Activated naive CD8-positive, alpha-beta T cell treated with anti-CD3 and anti-CD28 coated beads for 36 hours (primary cell): ENCODE results near the gene RNASE3. TPM values are rescaled to one million over a fixed set of nuclear protein-coding genes. Genes with fewer than 3 reads are reported as not detected.
"Not testable (repeated sequence)": the region's sequence is repeated elsewhere in the genome, so short reads cannot be mapped to it uniquely, and the experiment has no call there.

Experiments used
- DNase-seq: peaks from one replicate; pipeline ENCODE4 v3.0.0; 2021
- H3K27ac Mint-ChIP-seq: one replicate; pipeline ENCODE4 v1.8.0; 2022; ENCODE audit warnings: mild to moderate bottlenecking, moderate library complexity, mixed read lengths
- H3K27me3 Mint-ChIP-seq: one replicate; pipeline ENCODE4 v1.8.0; 2022; ENCODE audit warnings: mild to moderate bottlenecking, mixed read lengths
- H3K36me3 Mint-ChIP-seq: one replicate; pipeline ENCODE4 v1.8.0; 2021; ENCODE audit warnings: mild to moderate bottlenecking, mixed read lengths
- H3K4me1 Mint-ChIP-seq: one replicate; pipeline ENCODE4 v1.8.0; 2021; ENCODE audit warnings: mixed read lengths
- H3K4me3 Mint-ChIP-seq: one replicate; pipeline ENCODE4 v1.8.0; 2022; ENCODE audit warnings: mild to moderate bottlenecking, moderate library complexity, mixed read lengths
- H3K9me3 Mint-ChIP-seq: one replicate; pipeline ENCODE4 v1.8.0; 2022; ENCODE audit warnings: mixed read lengths
- total RNA-seq, 2 experiments: library from RNA; stranded (reverse); gene quantifications; one replicate each; pipeline ENCODE4 v1.2.3, GENCODE V29; 2021

Gene RNASE3
- total RNA-seq, 2 experiments from 2014 or later, result not detected

- H3K9me3 Mint-ChIP-seq, H3K27me3 Mint-ChIP-seq: not testable (repeated sequence)
Measured at GRCh38 chr14:20882787-20883186, 8.4 kb upstream of the RNASE3 start.

DNA sequence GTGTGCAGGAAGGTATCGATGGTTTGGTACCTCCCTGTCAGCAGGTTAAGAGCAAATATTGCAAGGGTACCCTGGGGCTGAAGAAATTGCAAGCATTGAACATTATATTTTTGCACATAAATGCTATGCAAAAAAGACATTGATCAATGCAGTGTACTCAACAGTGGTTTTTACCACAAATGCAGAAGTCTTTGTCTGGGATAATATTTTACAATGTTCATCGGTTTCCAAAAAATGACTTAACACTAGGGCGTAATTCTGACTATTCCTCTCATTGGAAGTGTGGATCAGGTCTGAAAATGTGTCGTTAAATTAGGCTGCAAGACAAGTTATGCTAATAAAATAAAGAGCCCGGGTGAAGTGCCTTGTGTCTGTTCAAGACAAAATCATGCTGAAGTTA is 2.8 kb upstream of the RNASE3 start:
- H3K27me3 Mint-ChIP-seq, DNase-seq, H3K4me3 Mint-ChIP-seq, H3K4me1 Mint-ChIP-seq, H3K9me3 Mint-ChIP-seq, H3K36me3 Mint-ChIP-seq, H3K27ac Mint-ChIP-seq: not testable (repeated sequence)

More at GRCh38 chr14:20882787-20883186, 8.4 kb upstream of the RNASE3 start:
- not testable (repeated sequence) for H3K4me1 Mint-ChIP-seq, DNase-seq, H3K36me3 Mint-ChIP-seq, H3K4me3 Mint-ChIP-seq, H3K27ac Mint-ChIP-seq

DNA sequence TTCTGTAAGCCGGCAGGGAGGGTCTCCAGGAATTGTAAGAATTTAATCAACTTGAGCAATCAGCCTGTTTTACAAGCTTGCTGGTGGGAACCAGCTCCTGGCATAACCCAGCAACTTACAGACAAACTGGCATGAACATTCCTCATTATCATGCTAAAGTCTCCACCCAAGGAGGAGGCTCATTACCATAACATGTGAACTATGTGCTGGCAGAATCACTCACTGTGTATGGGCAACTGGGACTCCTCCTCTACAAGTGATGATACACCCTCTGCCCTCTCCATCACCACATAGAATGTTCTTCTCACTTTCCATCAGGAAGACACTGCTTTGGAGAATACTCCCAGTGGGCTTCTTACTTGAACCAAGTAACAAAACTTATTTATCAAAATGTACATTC is 4.1 kb downstream of the RNASE3 start:
- not testable (repeated sequence) for H3K27me3 Mint-ChIP-seq, H3K4me1 Mint-ChIP-seq, H3K27ac Mint-ChIP-seq

DNA sequence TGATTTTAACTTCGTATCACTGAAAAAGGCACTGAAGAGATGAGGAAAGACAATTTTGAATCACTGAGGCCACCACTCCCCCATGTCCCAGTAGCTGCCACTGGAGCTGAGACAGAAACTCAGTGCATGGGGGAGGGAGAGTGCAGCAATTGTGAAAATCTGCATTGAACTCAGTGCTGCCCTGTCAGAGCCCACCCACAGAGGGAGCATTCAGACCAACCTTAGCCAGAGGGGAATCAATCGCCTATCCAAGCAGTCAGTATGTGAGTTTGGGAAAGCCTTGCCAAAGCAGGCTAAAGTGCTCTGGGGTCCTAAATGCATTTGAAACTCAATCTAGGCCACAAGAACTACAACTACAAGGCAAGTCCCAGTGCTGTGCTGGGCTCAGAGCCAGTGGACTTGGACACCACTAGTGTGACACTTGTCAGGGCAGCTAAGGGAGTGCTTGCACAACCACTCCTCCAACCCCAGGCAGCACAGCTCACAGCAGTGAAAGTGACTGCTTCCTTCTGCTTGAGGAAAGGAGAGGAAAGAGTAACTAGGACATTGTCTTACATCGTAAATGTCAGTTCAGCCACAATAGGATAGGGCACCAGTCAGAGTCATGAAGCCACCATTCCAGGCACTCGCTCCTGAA is 13.3 kb downstream of the RNASE3 start:
- H3K36me3 Mint-ChIP-seq, result no peaks in the 10 kb centered on the region
- no peak overlapping the region for H3K27ac Mint-ChIP-seq
- no peaks in the 10 kb centered on the region for H3K4me1 Mint-ChIP-seq
- no peak overlapping the region for H3K4me3 Mint-ChIP-seq
- H3K9me3 Mint-ChIP-seq, result peaks cover 1% of the 10 kb centered on the region
- H3K27me3 Mint-ChIP-seq, result peaks cover 14% of the 10 kb centered on the region
- DNase-seq, result no peak

More for the DNA sequence above, 4.1 kb downstream of the RNASE3 start:
- H3K9me3 Mint-ChIP-seq, DNase-seq, H3K4me3 Mint-ChIP-seq, H3K36me3 Mint-ChIP-seq: not testable (repeated sequence)

- no peak overlapping the region for H3K27ac Mint-ChIP-seq
- no peaks in the 10 kb centered on the region for H3K9me3 Mint-ChIP-seq
- no peaks in the 10 kb centered on the region for H3K36me3 Mint-ChIP-seq
- DNase-seq, result no peak
- peaks cover 14% of the 10 kb centered on the region for H3K27me3 Mint-ChIP-seq
- H3K4me1 Mint-ChIP-seq, result no peaks in the 10 kb centered on the region
- H3K4me3 Mint-ChIP-seq, result no peak overlapping the region
Measured at GRCh38 chr14:20905676-20906075, 14.5 kb downstream of the RNASE3 start.

DNA sequence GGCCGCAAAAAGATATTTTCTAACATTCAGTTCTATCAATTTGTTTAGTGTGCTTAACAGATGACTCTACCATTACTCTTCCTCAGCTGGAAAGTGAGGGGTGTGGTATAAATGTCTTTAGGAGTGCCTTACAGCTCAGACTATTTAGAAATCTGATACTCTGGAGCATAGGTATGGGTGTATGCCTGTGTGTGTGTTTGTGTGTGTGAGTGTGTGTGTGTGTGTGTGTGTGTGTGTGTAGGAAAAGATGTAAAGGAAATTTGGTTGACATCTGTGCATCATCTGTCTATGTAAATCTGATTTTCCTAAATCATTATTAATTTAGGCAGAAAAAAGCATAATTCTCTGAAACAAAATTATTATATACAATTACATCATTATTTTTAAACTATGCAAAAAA is 16.0 kb downstream of the RNASE3 start:
- H3K9me3 Mint-ChIP-seq, result no peaks in the 10 kb centered on the region
- peaks cover 19% of the 10 kb centered on the region for H3K27me3 Mint-ChIP-seq
- no peak for DNase-seq
- no peaks in the 10 kb centered on the region for H3K4me1 Mint-ChIP-seq
- H3K27ac Mint-ChIP-seq, result no peak overlapping the region
- no peak overlapping the region for H3K4me3 Mint-ChIP-seq
- H3K36me3 Mint-ChIP-seq, result no peaks in the 10 kb centered on the region

DNA sequence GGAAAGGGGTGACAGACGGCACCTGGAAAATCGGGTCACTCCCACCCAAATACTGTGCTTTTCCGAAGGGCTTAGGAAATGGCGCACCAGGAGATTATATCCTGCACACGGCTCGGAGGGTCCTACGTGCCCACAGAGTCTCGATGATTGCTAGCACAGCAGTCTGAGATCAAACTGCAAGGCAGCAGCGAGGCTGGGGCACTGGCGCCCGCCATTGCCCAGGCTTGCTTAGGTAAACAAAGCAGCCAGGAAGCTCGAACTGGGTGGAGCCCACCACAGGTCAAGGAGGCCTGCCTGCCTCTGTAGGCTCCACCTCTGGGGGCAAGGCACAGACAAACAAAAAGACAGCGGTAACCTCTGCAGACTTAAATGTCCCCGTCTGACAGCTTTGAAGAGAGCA is 19.6 kb downstream of the RNASE3 start:
- H3K36me3 Mint-ChIP-seq, DNase-seq, H3K4me3 Mint-ChIP-seq, H3K9me3 Mint-ChIP-seq, H3K27ac Mint-ChIP-seq, H3K4me1 Mint-ChIP-seq: not testable (repeated sequence)
- H3K27me3 Mint-ChIP-seq, result peaks cover 19% of the 10 kb centered on the region

DNA sequence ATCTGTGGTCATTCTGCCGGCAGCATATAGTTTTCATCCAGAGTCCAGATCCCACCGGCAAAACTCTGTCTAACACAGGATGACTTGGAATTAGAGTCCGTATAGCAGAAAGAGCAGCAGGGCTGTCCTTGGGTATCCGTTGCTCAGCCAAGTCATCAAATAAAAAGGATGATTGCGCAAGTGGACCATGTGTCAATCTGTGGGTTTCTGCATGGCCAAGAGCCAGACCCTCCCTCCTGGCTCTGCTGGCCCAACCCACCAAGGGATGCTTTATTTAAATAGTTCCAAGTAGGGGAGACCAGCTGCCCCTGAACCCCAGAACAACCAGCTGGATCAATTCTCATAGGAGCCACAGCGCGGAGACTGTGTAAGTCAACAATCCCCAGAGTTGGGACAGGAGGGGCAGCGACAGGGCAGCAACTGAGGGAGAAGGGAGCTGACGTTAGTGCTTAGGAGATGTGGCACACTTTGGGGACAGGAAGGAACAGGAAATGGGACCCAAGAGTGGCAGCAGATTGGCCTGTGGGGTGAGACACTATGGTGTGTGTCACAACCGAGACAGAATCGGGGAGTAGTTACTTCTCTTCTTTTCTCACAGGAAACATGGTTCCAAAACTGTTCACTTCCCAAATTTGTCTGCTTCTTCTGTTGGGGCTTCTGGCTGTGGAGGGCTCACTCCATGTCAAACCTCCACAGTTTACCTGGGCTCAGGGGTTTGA is 28.0 kb downstream of the RNASE3 start:
- DNase-seq, H3K36me3 Mint-ChIP-seq, H3K4me3 Mint-ChIP-seq, H3K27ac Mint-ChIP-seq, H3K4me1 Mint-ChIP-seq, H3K9me3 Mint-ChIP-seq: not testable (repeated sequence)
- H3K27me3 Mint-ChIP-seq, result peaks cover 37% of the 10 kb centered on the region

- not testable (repeated sequence) for H3K36me3 Mint-ChIP-seq, H3K4me3 Mint-ChIP-seq, H3K27ac Mint-ChIP-seq, H3K4me1 Mint-ChIP-seq, DNase-seq
- Mint-ChIP-seq H3K9me3 (peaks cover 14% of the 10 kb centered on the region), H3K27me3 (peaks cover 33% of the 10 kb centered on the region)
Measured at GRCh38 chr14:20923766-20924297, 32.6 kb downstream of the RNASE3 start.

DNA sequence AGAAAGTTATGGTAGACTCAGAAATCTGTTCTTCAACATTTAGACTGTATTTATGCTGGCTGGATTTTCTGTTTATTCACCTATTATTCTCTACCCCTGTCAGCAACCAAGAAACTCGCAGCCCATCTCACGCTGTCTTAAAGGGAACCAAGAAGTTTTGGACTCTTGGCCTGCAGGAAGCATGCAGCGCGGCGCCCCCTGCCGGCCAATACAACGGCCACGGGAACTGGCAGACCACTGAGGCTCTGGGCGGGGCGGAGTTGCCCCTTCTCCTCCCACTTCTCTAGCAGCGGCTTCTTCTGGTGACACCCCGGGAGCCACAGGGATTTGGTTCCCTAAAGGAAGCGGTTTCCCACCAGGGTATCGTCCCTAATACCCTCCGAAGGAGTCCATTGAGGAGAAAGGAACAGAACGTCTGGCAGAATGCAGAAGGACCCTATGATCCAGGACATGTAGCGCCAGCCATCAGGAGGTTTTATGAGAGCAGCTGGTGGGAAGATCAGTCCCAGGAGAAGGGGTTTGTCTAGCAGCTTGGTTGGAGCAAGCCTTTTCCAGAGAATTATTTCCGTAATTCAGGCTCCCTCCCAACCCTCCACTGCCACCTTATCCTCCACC is 43.1 kb downstream of the RNASE3 start:
- Mint-ChIP-seq H3K27me3 (peaks cover 4% of the 10 kb centered on the region), H3K27ac (no peak overlapping the region), H3K9me3 (no peaks in the 10 kb centered on the region), H3K4me3 (no peak overlapping the region), H3K4me1 (no peaks in the 10 kb centered on the region), H3K36me3 (no peaks in the 10 kb centered on the region)
- peak; percentile 50 for DNase-seq

- Mint-ChIP-seq H3K9me3 (no peaks in the 10 kb centered on the region), H3K4me3 (no peak overlapping the region), H3K4me1 (no peaks in the 10 kb centered on the region), H3K27ac (no peak overlapping the region), H3K36me3 (no peaks in the 10 kb centered on the region), H3K27me3 (no peaks in the 10 kb centered on the region)
- DNase-seq, result no peak
Measured at GRCh38 chr14:20935303-20935984, 44.3 kb downstream of the RNASE3 start.

Other genes with a start within 250 kb of the RNASE3 start
- not detected for gene OR6S1, start 249.7 kb upstream of the RNASE3 start, total RNA-seq
- gene RNASE4, start 206.8 kb upstream of the RNASE3 start, total RNA-seq, result under 1 TPM; 0.35 to 0.68 TPM
- gene ANG, start 202.6 kb upstream of the RNASE3 start, total RNA-seq, result 1 to 10 TPM; 1.1 to 1.3 TPM
- gene EDDM3A, start 145.5 kb upstream of the RNASE3 start, total RNA-seq, result not detected
- not detected for gene EDDM3B, start 123.0 kb upstream of the RNASE3 start, total RNA-seq
- gene RNASE6, start 110.1 kb upstream of the RNASE3 start, total RNA-seq, result under 1 TPM; 0.35 to 0.40 TPM
- gene RNASE1, start 88.5 kb upstream of the RNASE3 start, total RNA-seq, result not detected
- not detected for gene RNASE2, start 64.1 kb downstream of the RNASE3 start, total RNA-seq
- 10 to 100 TPM; 94.1 to 99.1 TPM for gene METTL17, start 98.6 kb downstream of the RNASE3 start, total RNA-seq
- gene SLC39A2, start 107.9 kb downstream of the RNASE3 start, total RNA-seq, result under 1 TPM; 0.36 to 0.54 TPM
- gene NDRG2, start 133.7 kb downstream of the RNASE3 start, total RNA-seq, result 1 to 10 TPM; 4.2 to 4.9 TPM
- not detected for gene TPPP2, start 138.8 kb downstream of the RNASE3 start, total RNA-seq
- not detected for gene RNASE13, start 143.4 kb downstream of the RNASE3 start, total RNA-seq
- not detected for gene RNASE7, start 151.0 kb downstream of the RNASE3 start, total RNA-seq
- gene RNASE8, start 166.4 kb downstream of the RNASE3 start, total RNA-seq, result not detected
- gene ARHGEF40, start 178.9 kb downstream of the RNASE3 start, total RNA-seq, result under 1 TPM in 1 of 2 experiments, not detected in 1; 0.21 TPM
- gene ZNF219, start 207.3 kb downstream of the RNASE3 start, total RNA-seq, result 1 to 10 TPM; 6.9 to 8.6 TPM
- not detected for gene TMEM253, start 209.7 kb downstream of the RNASE3 start, total RNA-seq